Measurements from ENCODE around the gene UBQLN4.

Gene UBQLN4

GRCh38 chr1:156009404-156009803 lies 44.2 kb downstream of the UBQLN4 start:
- no peak for DNase-seq

GRCh38 chr1:156006666-156007376 lies 46.8 kb downstream of the UBQLN4 start:
- DNase-seq = no peak

- no peak for DNase-seq
Observed at GRCh38 chr1:156004843-156005584, 48.6 kb downstream of the UBQLN4 start.

GRCh38 chr1:156003923-156004188 lies 49.7 kb downstream of the UBQLN4 start:
- DNase-seq = no peak

GRCh38 chr1:156002188-156002911 lies 51.2 kb downstream of the UBQLN4 start:
- DNase-seq = no peak

GRCh38 chr1:156001662-156002171 lies 51.9 kb downstream of the UBQLN4 start:
- no peak for DNase-seq

GRCh38 chr1:156001021-156001661 lies 52.5 kb downstream of the UBQLN4 start:
- no peak for DNase-seq

- no peak for DNase-seq
Observed at GRCh38 chr1:155999964-156000363, 53.6 kb downstream of the UBQLN4 start.

GRCh38 chr1:155996166-155996565 lies 57.4 kb downstream of the UBQLN4 start:
- DNase-seq = no peak

- no peak for DNase-seq
Observed at GRCh38 chr1:155993595-155993994, 60.0 kb downstream of the UBQLN4 start.

GRCh38 chr1:155990005-155990739 lies 63.4 kb downstream of the UBQLN4 start:
- DNase-seq = no peak

GRCh38 chr1:155989242-155990004 lies 64.2 kb downstream of the UBQLN4 start:
- DNase-seq = peak; percentile 70
